NT2/D1 (cell line): ENCODE measurements around the gene CYP27A1.

ENCODE experiments used
- DNase-seq: peaks from one replicate; pipeline ENCODE4 v3.0.0-alpha.2; 2011; ENCODE audit warnings: low read depth, low spot score
- H3K27me3 ChIP-seq: 2 replicates; pipeline ENCODE4 v1.6.0; 2011; ENCODE audit warnings: mild to moderate bottlenecking; ENCODE audit not compliant: insufficient read length, insufficient read depth
- H3K36me3 ChIP-seq: 2 replicates; pipeline ENCODE4 v1.6.1; 2011; ENCODE audit warnings: mild to moderate bottlenecking, low read length, mixed read lengths; ENCODE audit not compliant: insufficient read depth, insufficient read length
- H3K4me1 ChIP-seq: 2 replicates; pipeline ENCODE4 v1.5.1; 2011; ENCODE audit not compliant: insufficient read depth, insufficient read length
- H3K4me3 ChIP-seq: 2 replicates; pipeline ENCODE4 v1.5.1; 2011; ENCODE audit warnings: low read depth; ENCODE audit not compliant: insufficient read length
- H3K9ac ChIP-seq: 2 replicates; pipeline ENCODE4 v1.6.0; 2011; ENCODE audit warnings: low read depth; ENCODE audit not compliant: insufficient read length
- H3K9me3 ChIP-seq: 2 replicates; pipeline ENCODE4 v1.5.1; 2011; ENCODE audit warnings: mild to moderate bottlenecking, low read length; ENCODE audit not compliant: insufficient read depth
- SUZ12 ChIP-seq: IDR thresholded peaks from 2 replicates; pipeline ENCODE4 v1.6.1; 2011; ENCODE audit not compliant: insufficient read length, insufficient read depth; ENCODE audit errors: extremely low read depth
- YY1 ChIP-seq: IDR thresholded peaks from 2 replicates; pipeline ENCODE4 v1.6.1; 2011; ENCODE audit not compliant: insufficient read length, insufficient read depth
- ZNF274 ChIP-seq: IDR thresholded peaks from 2 replicates; pipeline ENCODE4 v1.6.1; 2011; ENCODE audit warnings: mild to moderate bottlenecking, low read depth, low read length

Gene CYP27A1

DNA sequence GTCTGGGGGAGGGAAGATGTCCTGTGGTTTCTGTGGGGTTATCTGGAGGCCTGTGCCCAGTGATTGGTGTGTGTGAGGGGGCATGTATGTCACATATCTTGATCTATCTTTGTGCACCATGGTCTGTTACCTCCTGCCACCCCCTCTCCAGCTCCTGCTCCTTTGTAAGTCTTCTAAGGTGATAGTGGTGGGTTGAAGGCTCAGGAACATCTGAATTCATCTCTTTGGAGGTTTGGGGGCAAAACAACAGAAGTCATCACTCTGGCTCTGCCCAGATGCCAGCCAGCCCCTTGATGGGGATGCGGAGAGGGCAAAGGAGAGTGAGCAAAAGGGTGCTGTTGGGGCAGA, 74.9 kb downstream of the CYP27A1 start:
- no peaks in the 10 kb centered on the region for H3K9me3 ChIP-seq
- TF ChIP-seq ZNF274 (no peak), YY1 (no peak), SUZ12 (no peak)
- no peaks in the 10 kb centered on the region for H3K36me3 ChIP-seq
- no peak overlapping the region for H3K4me3 ChIP-seq
- no peak for DNase-seq
- no peak overlapping the region for H3K9ac ChIP-seq
- peaks cover 47% of the 10 kb centered on the region for H3K4me1 ChIP-seq
- peaks cover 59% of the 10 kb centered on the region for H3K27me3 ChIP-seq

- H3K4me1 ChIP-seq: peaks cover 46% of the 10 kb centered on the region
- DNase-seq: no peak
- H3K9ac ChIP-seq: no peak overlapping the region
- H3K36me3 ChIP-seq: no peaks in the 10 kb centered on the region
- H3K9me3 ChIP-seq: no peaks in the 10 kb centered on the region
- peaks cover 65% of the 10 kb centered on the region for H3K27me3 ChIP-seq
- TF ChIP-seq SUZ12 (no peak), ZNF274 (no peak), YY1 (no peak)
- H3K4me3 ChIP-seq: no peak overlapping the region
These were observed 75.6 kb downstream of the CYP27A1 start for GRCh38 chr2:218857371-218858137.

DNA sequence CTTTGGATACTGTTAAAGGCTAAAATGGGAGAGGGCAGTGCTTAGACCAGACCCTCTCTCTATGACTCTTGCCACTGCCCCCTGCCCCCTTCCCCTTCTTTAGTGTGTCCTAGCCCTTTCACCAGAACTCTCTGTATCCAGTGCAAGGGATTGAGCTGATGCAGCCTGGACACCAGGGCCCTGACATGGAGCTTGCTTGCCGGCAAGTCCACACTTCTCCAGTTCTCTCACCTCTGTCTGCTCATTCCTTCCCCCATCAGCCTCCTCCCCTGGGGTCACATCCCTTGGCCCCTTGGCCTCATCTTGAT, 76.1 kb downstream of the CYP27A1 start:
- H3K27me3 ChIP-seq: peaks cover 70% of the 10 kb centered on the region

GRCh38 chr2:218858671-218859555, 77.0 kb downstream of the CYP27A1 start:
- Histone ChIP-seq H3K36me3 (no peaks in the 10 kb centered on the region), H3K27me3 (peaks cover 78% of the 10 kb centered on the region), H3K9me3 (no peaks in the 10 kb centered on the region), H3K9ac (peak overlapping the region; percentile 59), H3K4me1 (peaks cover 39% of the 10 kb centered on the region), H3K4me3 (peak overlapping the region; percentile 31)
- no peak for DNase-seq
- TF ChIP-seq ZNF274 (no peak), YY1 (no peak), SUZ12 (peak; percentile 20)

More for the DNA sequence above, 76.1 kb downstream of the CYP27A1 start:
- DNase-seq: no peak
- TF ChIP-seq SUZ12: no peak
- H3K4me1 ChIP-seq: peaks cover 43% of the 10 kb centered on the region
- H3K9me3 ChIP-seq: no peaks in the 10 kb centered on the region
- no peaks in the 10 kb centered on the region for H3K36me3 ChIP-seq
- H3K9ac ChIP-seq: no peak overlapping the region
- H3K4me3 ChIP-seq: no peak overlapping the region

DNA sequence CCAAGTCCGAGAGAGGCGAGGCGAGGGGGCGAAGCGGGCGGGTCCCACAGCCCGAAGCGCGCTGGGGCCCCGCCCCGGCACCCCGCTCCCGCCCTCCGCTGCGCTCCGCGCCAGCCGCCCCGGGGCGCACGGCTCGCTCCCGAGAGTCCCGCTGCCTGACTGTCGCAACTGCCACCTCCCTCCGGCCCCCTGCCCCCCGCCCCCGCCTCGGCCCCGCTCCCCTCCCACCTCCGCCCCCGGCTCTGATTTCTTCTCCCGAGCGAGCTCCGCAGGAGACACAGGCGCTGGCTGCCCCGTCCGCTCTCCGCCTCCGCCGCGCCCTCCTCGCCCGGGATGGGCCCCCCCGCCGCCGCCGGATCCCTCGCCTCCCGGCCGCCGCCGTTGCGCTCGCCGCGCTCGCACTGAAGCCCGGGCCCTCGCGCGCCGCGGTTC, 77.6 kb downstream of the CYP27A1 start, which contains the start of gene WNT6:
TSS of gene WNT6 (plus strand) at position 250 of the 432 bp plus-strand sequence. CDS start 233 bp downstream, outside the sequence.
- Histone ChIP-seq H3K27me3 (peaks cover 79% of the 10 kb centered on the region), H3K4me1 (peaks cover 36% of the 10 kb centered on the region), H3K9ac (peak within 1 kb of the TSS; percentile 79), H3K9me3 (no peaks in the 10 kb centered on the region), H3K36me3 (no peaks in the 10 kb centered on the region), H3K4me3 (peak within 1 kb of the TSS; percentile 42)
- DNase-seq: no peak
- TF ChIP-seq ZNF274 (no peak), SUZ12 (no peak), YY1 (no peak)

DNA sequence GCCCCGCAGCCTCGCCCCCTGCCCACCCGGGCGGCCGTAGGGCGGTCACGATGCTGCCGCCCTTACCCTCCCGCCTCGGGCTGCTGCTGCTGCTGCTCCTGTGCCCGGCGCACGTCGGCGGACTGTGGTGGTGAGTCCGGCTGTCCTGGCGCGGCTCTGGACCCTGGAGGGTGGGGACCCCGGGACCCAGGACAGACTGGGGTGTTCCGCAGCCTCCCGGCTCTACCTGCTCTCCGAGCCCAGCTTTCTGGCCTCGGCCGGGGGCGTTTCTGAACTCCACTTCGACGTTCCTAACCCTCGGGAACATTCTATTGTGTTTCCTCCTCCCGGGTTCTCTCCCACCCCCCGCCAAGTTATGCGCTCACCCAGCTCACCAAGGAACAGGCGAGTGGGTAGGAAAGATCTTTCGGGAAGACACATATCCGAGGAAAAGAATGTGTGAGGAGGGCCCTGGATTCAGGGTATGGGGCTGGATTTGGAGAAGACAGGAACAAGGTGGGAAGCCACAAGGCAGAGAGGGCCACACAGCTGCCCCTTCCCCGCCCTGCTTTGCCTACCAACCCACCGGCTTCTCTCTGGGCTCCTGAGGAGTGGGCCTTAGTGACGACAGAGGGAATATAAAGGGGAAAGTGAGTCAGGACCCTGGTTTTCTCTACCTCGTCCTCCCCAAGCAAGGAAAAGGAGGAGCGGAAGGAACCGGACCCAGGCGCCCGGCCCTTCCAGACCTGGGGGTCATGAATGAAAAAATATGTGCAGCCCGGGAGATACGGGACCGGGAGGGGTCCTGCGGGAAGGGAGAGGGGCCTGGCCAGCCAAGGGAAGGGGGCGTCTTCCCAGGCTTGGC, 78.3 kb downstream of the CYP27A1 start:
- TF ChIP-seq SUZ12 (peak; percentile 41), YY1 (no peak)
- peaks cover 75% of the 10 kb centered on the region for H3K27me3 ChIP-seq
- H3K4me3 ChIP-seq: peak overlapping the region; percentile 42

GRCh38 chr2:218860950-218861381, 79.0 kb downstream of the CYP27A1 start:
- peaks cover 32% of the 10 kb centered on the region for H3K4me1 ChIP-seq
- H3K9me3 ChIP-seq: no peaks in the 10 kb centered on the region
- TF ChIP-seq ZNF274: no peak

More for the DNA sequence above, 78.3 kb downstream of the CYP27A1 start:
- H3K4me1 ChIP-seq: peaks cover 40% of the 10 kb centered on the region
- H3K9me3 ChIP-seq: no peaks in the 10 kb centered on the region
- H3K36me3 ChIP-seq: no peaks in the 10 kb centered on the region
- H3K9ac ChIP-seq: peak overlapping the region; percentile 79
- DNase-seq: no peak

More at GRCh38 chr2:218860950-218861381, 79.0 kb downstream of the CYP27A1 start:
- Histone ChIP-seq H3K27me3 (peaks cover 68% of the 10 kb centered on the region), H3K9ac (no peak overlapping the region), H3K4me3 (no peak overlapping the region), H3K36me3 (no peaks in the 10 kb centered on the region)
- peak; percentile 85 for DNase-seq
